Right cardiac atrium (tissue), 5 donors: ENCODE measurements around the gene STARD10. TPM values are rescaled to one million over a fixed set of nuclear protein-coding genes. Genes with fewer than 3 reads are reported as not detected.
A peak's percentile ranks its signal among the peaks of the same experiment; 100 is the strongest.

Experiments used
- ATAC-seq, 2 donors: fragments of 200-7000 bp; cut with Tn5 transposase; one replicate each; pipeline versions ENCODE4 v1.8.0 to v1.9.1; 2020; ENCODE audit warnings: moderate library complexity in 2 of 2, mild to moderate bottlenecking in 1 of 2
- DNase-seq, 3 donors: peaks; one replicate each; pipeline ENCODE4 v3.0.0-alpha.2; 2020
- H3K27ac ChIP-seq: one replicate; pipeline ENCODE4 v1.5.1; 2013; ENCODE audit warnings: mild to moderate bottlenecking, low read length, control low read depth, moderate library complexity
- H3K27me3 ChIP-seq: one replicate; pipeline ENCODE4 v1.6.1; 2013; ENCODE audit not compliant: control insufficient read depth, insufficient read depth
- H3K4me1 ChIP-seq: one replicate; pipeline ENCODE4 v1.6.1; 2013; ENCODE audit warnings: low read length; ENCODE audit not compliant: control insufficient read depth, insufficient read depth
- H3K4me3 ChIP-seq: one replicate; pipeline ENCODE4 v1.5.1; 2013; ENCODE audit warnings: low read length, control low read depth
- H3K9me3 ChIP-seq: one replicate; pipeline ENCODE4 v1.6.1; 2013; ENCODE audit warnings: low read length; ENCODE audit not compliant: control insufficient read depth
- WGBS: extraction: QIAGEN DNeasy Blood & Tissue Kit; methylation state at CpG from one replicate; pipeline ENCODE4 v1.1.7; 2013; 5-methylcytosine and 5-hydroxymethylcytosine counted together
- intact Hi-C, 4 donors: fragments of 100-400 bp; cut with DNase I; formaldehyde crosslinking; loops; one replicate each; pipeline versions ENCODE4 v1.11.0 to v1.14.0; 2022 to 2023
- polyA plus RNA-seq: library from polyadenylated mRNA; stranded (reverse); fragments of 200-250 nt; gene quantifications from one replicate; pipeline ENCODE4 v1.2.3, GENCODE V29; 2013
- total RNA-seq, 4 donors: library from RNA; stranded (reverse); fragmentation: NEBNext Ultra II Directional; extraction: Animal tissue kit (Norgen Biotek cat#: 25700); gene quantifications; one replicate each; pipeline ENCODE4 v1.2.1, GENCODE V29; 2021
- donor health status: healthy with polysubstance abuse.
- donor health status: DM: no; HTN: yes; CAD: no.
- donor health status: DM: no; HTN: no; CAD: no.
- donor health status: DM: no; HTN: yes; CAD: no; lungs with severe emphysema.
- donor health status: DM: yes; HTN: yes; CAD: no.

The STARD10 gene
- total and polyA plus RNA-seq, 5 donors: 88.9 to 228 (median 122) TPM

GRCh38 chr11:72770799-72771198 is 23.0 kb downstream of the STARD10 start:
- Histone ChIP-seq H3K4me3 (no peak overlapping the region), H3K9me3 (no peaks in the 10 kb centered on the region), H3K4me1 (peaks cover 12% of the 10 kb centered on the region), H3K27ac (no peak overlapping the region), H3K27me3 (no peaks in the 10 kb centered on the region)
- intact Hi-C loops: no loop called here
- ATAC-seq (no peak), DNase-seq (peak in 1 of 3 donors; percentile 26)
- 94% methylated on average over 3 of the region's 3 CpGs for WGBS

- Histone ChIP-seq H3K4me3 (no peak overlapping the region), H3K27ac (no peak overlapping the region), H3K4me1 (peaks cover 12% of the 10 kb centered on the region), H3K27me3 (no peaks in the 10 kb centered on the region), H3K9me3 (no peaks in the 10 kb centered on the region)
- ATAC-seq (no peak), DNase-seq (no peak)
- intact Hi-C loops: no loop called here
- 85% methylated on average over 4 of the region's 4 CpGs for WGBS
These were observed 24.2 kb downstream of the STARD10 start for GRCh38 chr11:72769680-72770079.

- DNase-seq: no peak
- intact Hi-C loops: no loop called here
- Histone ChIP-seq H3K4me3 (no peak overlapping the region), H3K27ac (no peak overlapping the region), H3K9me3 (no peaks in the 10 kb centered on the region), H3K27me3 (no peaks in the 10 kb centered on the region), H3K4me1 (peaks cover 11% of the 10 kb centered on the region)
- 95% methylated on average over 3 of the region's 3 CpGs for WGBS
- ATAC-seq: no peak
These were observed 25.3 kb downstream of the STARD10 start for GRCh38 chr11:72768581-72768980.

DNA sequence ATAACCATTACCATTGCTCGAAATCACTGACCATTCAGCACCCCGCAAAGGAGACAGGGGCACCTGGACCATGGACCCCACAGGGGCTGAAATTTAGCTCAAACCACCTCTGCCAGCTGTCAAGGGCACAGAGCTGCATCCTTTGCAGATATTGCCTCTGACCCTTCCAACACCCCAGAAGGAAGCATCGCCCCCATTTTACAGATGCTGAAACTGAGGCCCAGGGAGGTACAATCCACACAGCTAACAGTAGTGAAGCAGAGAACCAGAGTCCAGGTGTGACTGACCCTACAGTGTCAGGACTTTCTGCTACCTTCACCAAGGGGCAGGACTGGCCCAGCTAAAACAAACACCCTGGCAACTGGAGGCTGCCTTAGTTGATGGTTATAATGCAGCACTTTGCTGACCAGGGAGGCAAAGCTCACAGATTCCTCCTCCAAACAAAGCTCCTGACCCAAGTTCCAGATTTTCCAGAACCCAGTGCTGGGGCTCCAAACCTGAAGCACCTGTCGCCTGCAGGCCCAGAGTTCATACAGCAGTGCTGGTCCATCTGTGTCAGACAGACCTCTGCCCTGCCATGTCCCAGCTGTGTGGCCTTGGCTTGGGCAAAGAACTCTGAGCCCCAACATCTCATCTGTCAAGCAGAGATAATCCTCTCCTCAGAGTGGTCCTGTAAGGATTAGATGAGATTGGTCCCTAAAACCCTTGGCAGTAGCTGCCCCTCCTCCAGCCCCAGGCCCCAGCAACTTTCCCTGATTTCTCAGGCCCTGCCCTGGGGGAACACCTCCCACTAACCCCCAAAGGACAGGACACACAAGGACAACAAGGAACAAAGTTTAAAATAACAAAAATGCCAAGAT is 26.4 kb downstream of the STARD10 start:
- 97% methylated on average over 4 of the region's 4 CpGs for WGBS
- Histone ChIP-seq H3K4me3 (no peak overlapping the region), H3K4me1 (peaks cover 3% of the 10 kb centered on the region), H3K9me3 (no peaks in the 10 kb centered on the region), H3K27ac (no peak overlapping the region), H3K27me3 (no peaks in the 10 kb centered on the region)
- no peak for ATAC-seq
- intact Hi-C loops: no loop called here
- DNase-seq: peak in 1 of 3 donors; percentile 11

- H3K4me3 ChIP-seq: no peak overlapping the region
- no peak for DNase-seq
- no peaks in the 10 kb centered on the region for H3K9me3 ChIP-seq
- H3K27ac ChIP-seq: no peak overlapping the region
- 82% methylated on average over 12 of the region's 12 CpGs for WGBS
- no peaks in the 10 kb centered on the region for H3K27me3 ChIP-seq
- intact Hi-C loops: no loop called here
- ATAC-seq: no peak
- no peaks in the 10 kb centered on the region for H3K4me1 ChIP-seq
These were observed 27.5 kb downstream of the STARD10 start for GRCh38 chr11:72766152-72766902.

DNA sequence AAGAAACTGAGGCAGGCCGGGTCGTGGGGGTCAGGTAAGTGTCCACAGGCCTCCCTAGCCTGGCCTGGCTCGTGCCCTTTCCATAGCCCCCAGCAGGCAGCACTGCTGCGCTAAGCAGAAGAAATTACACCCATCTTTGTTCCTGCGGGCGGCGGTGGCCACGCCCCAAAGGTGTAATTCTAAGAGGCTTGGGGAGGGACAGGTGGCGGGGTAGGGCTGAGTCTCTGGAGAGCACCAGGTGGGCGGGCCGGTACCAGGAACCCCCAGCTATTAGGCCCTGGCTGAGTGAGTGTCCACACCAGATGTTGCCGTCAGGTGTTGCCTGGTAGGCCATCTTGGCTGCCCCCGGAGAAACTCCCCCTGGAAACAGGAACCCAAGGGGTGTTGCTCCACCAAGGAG is 29.3 kb downstream of the STARD10 start:
- no peaks in the 10 kb centered on the region for H3K9me3 ChIP-seq

GRCh38 chr11:72763823-72764222 is 30.0 kb downstream of the STARD10 start:
- no peaks in the 10 kb centered on the region for H3K27me3 ChIP-seq
- no peaks in the 10 kb centered on the region for H3K9me3 ChIP-seq
- H3K4me1 ChIP-seq: peaks cover 5% of the 10 kb centered on the region
- intact Hi-C loops: no loop called here
- no peak for DNase-seq
- 96% methylated on average over 4 of the region's 4 CpGs for WGBS
- no peak for ATAC-seq
- no peak overlapping the region for H3K27ac ChIP-seq
- H3K4me3 ChIP-seq: no peak overlapping the region

More for the DNA sequence above, 29.3 kb downstream of the STARD10 start:
- Histone ChIP-seq H3K27me3 (no peaks in the 10 kb centered on the region), H3K4me1 (no peaks in the 10 kb centered on the region), H3K4me3 (no peak overlapping the region), H3K27ac (no peak overlapping the region)
- intact Hi-C loops: no loop called here
- peak in 1 of 2 donors; percentile 18 for ATAC-seq
- WGBS: 83% methylated on average over 13 of the region's 13 CpGs
- no peak for DNase-seq

DNA sequence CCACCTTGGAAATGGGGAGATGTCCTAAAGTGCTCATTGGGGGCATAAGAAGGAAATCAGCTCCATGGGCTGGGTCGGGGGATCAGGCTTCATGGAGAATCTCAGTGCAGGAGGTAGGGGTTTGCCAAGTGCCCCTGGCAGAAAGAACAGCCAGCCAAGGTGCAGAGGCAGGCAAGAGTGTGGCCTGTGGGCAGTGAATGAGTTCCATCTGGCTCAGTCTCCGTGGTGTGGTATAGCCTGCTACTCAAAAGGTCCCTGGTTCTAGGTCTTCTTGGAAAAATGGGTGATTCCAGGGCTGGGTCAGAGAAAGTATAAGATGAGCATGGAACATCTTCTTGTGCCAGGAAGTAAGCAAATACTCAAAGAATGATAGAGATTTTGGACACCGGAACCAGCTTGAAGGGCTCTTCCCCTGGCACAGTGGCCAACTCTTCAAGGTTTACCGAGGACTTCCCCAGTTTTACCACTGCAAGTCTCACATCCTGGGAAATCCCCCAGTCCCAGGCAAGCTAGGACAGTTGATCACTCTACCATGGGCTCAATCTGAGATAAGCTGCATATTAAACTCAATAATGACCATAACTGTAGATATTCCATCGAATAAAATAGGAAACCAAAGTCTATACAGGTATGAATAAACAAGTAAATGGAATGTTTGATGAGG is 31.1 kb downstream of the STARD10 start:
- Histone ChIP-seq H3K9me3 (no peaks in the 10 kb centered on the region), H3K27me3 (no peaks in the 10 kb centered on the region), H3K4me3 (no peak overlapping the region), H3K4me1 (peaks cover 7% of the 10 kb centered on the region), H3K27ac (no peak overlapping the region)
- peak in 1 of 3 donors; percentile 19 for DNase-seq
- intact Hi-C loops: no loop called here
- 77% methylated on average over 5 of the region's 5 CpGs for WGBS
- no peak for ATAC-seq

DNA sequence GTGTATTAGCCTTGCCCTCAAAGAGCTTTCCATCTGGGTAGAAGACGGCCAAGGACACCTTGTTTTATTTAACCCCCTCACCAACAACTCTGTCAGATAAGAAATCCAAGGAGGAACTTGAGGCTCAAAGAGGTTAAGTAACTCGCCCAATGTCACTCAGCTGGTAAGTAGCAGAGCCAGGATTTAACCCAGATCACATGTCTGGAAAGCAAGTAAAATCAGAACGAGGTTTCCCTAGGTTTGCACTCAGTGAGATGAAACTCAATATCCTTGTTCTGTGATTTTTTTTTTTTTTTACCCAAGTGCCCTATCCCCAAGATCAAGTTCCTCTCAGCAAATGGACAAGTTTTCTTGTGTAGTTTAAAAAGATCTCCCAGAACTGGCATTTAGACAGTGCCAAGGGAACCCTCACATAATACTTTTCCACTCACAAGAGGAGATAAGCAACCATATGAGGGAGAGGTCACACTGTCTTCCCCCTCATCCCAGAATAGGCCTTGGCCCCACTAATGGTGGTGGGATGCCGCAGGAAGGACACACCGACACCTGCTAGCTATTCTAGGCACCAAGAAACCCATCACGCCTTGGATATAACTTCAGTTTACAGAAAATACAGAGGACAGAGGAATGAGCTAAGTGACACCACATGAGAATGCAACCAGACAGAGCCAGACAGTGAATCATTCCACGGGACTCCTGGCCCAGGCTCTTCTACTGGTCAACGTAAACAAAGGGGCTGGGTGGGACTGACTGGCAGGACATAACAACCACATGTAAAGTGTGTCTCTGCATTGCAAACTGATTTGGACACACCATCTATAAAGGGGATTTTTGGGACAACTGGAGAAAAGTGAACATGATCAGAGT is 33.1 kb downstream of the STARD10 start:
- Histone ChIP-seq H3K4me3 (no peak overlapping the region), H3K27me3 (no peaks in the 10 kb centered on the region), H3K4me1 (peaks cover 7% of the 10 kb centered on the region), H3K27ac (peak overlapping the region; percentile 48), H3K9me3 (no peaks in the 10 kb centered on the region)
- 63% methylated on average over 8 of the region's 8 CpGs for WGBS
- DNase-seq (peak in 1 of 3 donors; percentile 22), ATAC-seq (peak; percentile 50 to 79)
- intact Hi-C loops: no loop called here

DNA sequence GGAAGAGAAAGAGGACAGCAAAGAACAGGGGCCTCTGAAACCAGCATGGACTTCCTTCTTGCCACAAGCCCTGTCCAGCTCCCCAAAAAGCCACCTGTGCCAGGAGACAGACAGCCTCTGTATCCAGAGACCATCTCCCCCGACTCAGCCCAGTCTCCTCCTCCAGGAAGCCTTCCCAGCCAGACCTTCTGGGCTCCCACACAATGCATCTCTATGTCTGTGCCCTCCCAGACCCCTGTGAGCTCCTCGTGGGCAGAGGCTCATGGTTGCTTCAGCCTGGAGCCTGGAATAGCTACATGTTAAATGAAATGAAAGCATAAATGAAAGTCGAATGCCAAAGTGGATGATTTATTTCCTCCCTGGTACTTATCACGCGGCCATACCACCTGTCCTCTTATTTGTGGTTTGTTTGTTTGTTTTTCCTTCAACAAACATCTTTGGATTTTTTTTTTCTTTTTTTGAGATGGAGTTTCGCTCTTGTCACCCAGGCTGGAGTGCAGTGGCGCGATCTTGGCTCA is 34.3 kb downstream of the STARD10 start:
- DNase-seq (peak in 1 of 3 donors; percentile 31), ATAC-seq (no peak)
- no peaks in the 10 kb centered on the region for H3K27me3 ChIP-seq
- H3K4me3 ChIP-seq: no peak overlapping the region
- WGBS: 81% methylated on average over 8 of the region's 8 CpGs
- H3K9me3 ChIP-seq: no peaks in the 10 kb centered on the region
- peaks cover 7% of the 10 kb centered on the region for H3K4me1 ChIP-seq
- intact Hi-C loops: no loop called here
- peak overlapping the region; percentile 59 for H3K27ac ChIP-seq
